Omental fat pad (tissue), 4 donors: Measurements from ENCODE around the gene ACD. TPM values are rescaled to one million over a fixed set of nuclear protein-coding genes. Genes with fewer than 3 reads are reported as not detected.
A peak's percentile ranks its signal among the peaks of the same experiment; 100 is the strongest.

Experiments used
- ATAC-seq: fragments of 150-250 bp; one replicate; pipeline ENCODE4 v1.9.1; 2016; ENCODE audit warnings: mild to moderate bottlenecking, moderate library complexity; ENCODE audit not compliant: low FRiP score
- DNase-seq: peaks from one replicate; pipeline ENCODE4 v3.0.0-alpha.2; 2019; ENCODE audit warnings: low spot score
- total RNA-seq, 4 donors: library from RNA; depleted of rRNA; stranded (reverse); fragments of >200 nt; gene quantifications; one replicate each; pipeline ENCODE4 v1.1.0, GENCODE V29; 2016
- TF ChIP-seq, protein P1 (sequence below), 3 donors: fragments of 450-650 bp; IDR thresholded peaks; one replicate each; pipeline ENCODE4 v1.5.1; 2016 to 2017; ENCODE audit warnings: antibody characterized with exemption in 3 of 3, mild to moderate bottlenecking in 3 of 3, moderate library complexity in 2 of 3

Gene ACD
- total RNA-seq, 4 donors from 2014 or later, result 9.5 to 21.3 (median 18.4) TPM

GRCh38 chr16:67666559-67667452, 6.7 kb upstream of the ACD start, which contains the start of the genes C16orf86 and ENKD1:
TSS of gene C16orf86 (plus strand) at chr16:67666814. CDS start at chr16:67666971, 157 bp downstream.
TSS of gene ENKD1 (minus strand) at chr16:67666750. CDS start at chr16:67666442, 308 bp downstream.
- TF ChIP-seq, protein P1, sequence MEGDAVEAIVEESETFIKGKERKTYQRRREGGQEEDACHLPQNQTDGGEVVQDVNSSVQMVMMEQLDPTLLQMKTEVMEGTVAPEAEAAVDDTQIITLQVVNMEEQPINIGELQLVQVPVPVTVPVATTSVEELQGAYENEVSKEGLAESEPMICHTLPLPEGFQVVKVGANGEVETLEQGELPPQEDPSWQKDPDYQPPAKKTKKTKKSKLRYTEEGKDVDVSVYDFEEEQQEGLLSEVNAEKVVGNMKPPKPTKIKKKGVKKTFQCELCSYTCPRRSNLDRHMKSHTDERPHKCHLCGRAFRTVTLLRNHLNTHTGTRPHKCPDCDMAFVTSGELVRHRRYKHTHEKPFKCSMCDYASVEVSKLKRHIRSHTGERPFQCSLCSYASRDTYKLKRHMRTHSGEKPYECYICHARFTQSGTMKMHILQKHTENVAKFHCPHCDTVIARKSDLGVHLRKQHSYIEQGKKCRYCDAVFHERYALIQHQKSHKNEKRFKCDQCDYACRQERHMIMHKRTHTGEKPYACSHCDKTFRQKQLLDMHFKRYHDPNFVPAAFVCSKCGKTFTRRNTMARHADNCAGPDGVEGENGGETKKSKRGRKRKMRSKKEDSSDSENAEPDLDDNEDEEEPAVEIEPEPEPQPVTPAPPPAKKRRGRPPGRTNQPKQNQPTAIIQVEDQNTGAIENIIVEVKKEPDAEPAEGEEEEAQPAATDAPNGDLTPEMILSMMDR (IDR thresholded peaks at IDR 0.05), result no peak
- DNase-seq, result no peak
- ATAC-seq, result peak; percentile 49

DNA sequence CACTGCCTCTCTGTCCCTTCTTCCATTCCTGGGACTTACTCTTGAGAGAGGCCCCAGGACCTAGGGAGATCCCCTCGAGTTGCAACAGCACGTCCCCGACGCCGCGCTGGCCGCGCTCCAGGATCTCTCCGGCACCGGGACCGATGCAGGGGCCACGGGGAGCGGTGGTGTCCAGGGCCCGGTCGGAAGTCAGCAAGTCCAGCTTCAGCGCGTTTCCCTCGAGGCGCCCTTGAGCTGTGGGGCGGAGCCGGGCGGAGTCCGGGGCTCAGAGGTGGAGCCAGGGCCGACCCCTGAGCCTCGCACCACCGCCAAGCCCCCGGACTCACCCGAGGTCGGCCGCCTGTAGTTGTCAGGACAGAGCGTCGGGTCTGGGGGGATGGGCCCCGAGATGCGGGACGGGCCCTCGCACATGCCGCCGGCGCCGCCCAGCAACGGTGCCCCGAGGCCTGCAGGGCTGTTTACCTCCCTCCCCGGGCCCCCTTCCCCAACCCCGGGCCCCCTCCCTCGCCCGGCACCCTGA, 6.0 kb upstream of the ACD start:
- DNase-seq, result no peak
- ATAC-seq, result no peak
- TF ChIP-seq, protein P1 (IDR thresholded peaks at IDR 0.05), result no peak

GRCh38 chr16:67665598-67665997, 5.5 kb upstream of the ACD start:
- ATAC-seq (no peak), DNase-seq (no peak)
- TF ChIP-seq, protein P1 (IDR thresholded peaks at IDR 0.05), result no peak

DNA sequence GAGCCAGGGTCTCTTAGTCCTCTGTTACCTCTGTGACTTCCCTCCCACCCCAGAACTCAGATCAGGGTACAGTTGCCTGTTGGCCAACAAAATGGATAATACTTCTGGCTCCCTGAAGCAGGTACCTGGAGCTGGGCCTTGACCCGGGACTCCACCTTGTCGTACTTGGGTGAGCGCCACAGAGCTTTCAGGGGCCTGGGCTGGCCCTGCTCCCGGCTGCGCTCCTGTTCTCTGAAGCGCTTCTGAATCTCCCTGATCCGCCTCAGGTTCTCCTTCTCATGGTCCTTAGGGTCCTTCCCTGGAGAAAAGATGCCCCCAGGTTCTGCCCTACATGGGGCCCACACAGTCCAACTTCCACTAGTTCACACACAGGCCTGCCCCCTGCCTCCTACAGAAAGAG, 4.8 kb upstream of the ACD start:
- TF ChIP-seq, protein P1 (IDR thresholded peaks at IDR 0.05), result no peak
- no peak for DNase-seq
- ATAC-seq, result no peak

DNA sequence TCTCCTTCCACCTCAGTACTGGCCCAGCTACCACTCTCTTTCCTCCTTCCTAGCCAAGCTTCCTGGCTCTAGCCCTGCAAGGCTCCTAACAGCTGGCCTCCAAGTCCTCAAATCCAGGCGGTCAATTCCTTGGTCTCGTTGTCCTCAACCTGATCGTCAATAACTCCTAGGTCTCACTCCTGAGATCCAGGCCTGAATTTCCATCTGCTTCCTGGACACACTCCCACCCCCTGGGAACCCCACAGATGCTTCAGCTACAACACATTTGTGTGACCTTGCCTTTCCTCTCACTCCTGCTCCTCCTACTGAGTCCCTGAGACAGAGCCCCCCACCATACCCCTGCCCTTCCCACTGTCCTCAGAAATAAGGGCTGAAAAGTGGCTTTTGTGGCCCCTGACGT, 4.2 kb upstream of the ACD start:
- no peak for ATAC-seq
- TF ChIP-seq, protein P1 (IDR thresholded peaks at IDR 0.05), result no peak

GRCh38 chr16:67663877-67664222, 3.8 kb upstream of the ACD start:
- TF ChIP-seq, protein P1 (IDR thresholded peaks at IDR 0.05), result no peak
- DNase-seq, result no peak
- no peak for ATAC-seq

More for the DNA sequence above, 4.2 kb upstream of the ACD start:
- no peak for DNase-seq
